MM.1S (cell line): ENCODE measurements around the gene FOSL1.

Experiments used
- EZH2 ChIP-seq: fragments of 300-600 bp; sonication (generic); optimal IDR thresholded peaks from 2 replicates; pipeline ENCODE3; 2017; ENCODE audit warnings: low read depth, mild to moderate bottlenecking, antibody characterized with exemption, low read length, mixed read lengths
- EZH2phosphoT487 ChIP-seq: fragments of 300-600 bp; sonication (generic); IDR thresholded peaks from 2 replicates; pipeline ENCODE4 v1.6.1; 2018; ENCODE audit warnings: antibody characterized with exemption, low read length
- TF ChIP-seq, protein P1 (sequence below): fragments of 300-600 bp; sonication (generic); IDR thresholded peaks from 2 replicates; pipeline ENCODE4 v1.5.1; 2016; ENCODE audit warnings: antibody characterized with exemption, low read length, mixed read lengths

- TF ChIP-seq, protein P1, sequence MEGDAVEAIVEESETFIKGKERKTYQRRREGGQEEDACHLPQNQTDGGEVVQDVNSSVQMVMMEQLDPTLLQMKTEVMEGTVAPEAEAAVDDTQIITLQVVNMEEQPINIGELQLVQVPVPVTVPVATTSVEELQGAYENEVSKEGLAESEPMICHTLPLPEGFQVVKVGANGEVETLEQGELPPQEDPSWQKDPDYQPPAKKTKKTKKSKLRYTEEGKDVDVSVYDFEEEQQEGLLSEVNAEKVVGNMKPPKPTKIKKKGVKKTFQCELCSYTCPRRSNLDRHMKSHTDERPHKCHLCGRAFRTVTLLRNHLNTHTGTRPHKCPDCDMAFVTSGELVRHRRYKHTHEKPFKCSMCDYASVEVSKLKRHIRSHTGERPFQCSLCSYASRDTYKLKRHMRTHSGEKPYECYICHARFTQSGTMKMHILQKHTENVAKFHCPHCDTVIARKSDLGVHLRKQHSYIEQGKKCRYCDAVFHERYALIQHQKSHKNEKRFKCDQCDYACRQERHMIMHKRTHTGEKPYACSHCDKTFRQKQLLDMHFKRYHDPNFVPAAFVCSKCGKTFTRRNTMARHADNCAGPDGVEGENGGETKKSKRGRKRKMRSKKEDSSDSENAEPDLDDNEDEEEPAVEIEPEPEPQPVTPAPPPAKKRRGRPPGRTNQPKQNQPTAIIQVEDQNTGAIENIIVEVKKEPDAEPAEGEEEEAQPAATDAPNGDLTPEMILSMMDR: no peak
- TF ChIP-seq EZH2 (no peak), EZH2phosphoT487 (no peak)
These were observed 29.2 kb downstream of the FOSL1 start for GRCh38 chr11:65870706-65871681.
